ENCODE results near the gene RAB27B.

DNA sequence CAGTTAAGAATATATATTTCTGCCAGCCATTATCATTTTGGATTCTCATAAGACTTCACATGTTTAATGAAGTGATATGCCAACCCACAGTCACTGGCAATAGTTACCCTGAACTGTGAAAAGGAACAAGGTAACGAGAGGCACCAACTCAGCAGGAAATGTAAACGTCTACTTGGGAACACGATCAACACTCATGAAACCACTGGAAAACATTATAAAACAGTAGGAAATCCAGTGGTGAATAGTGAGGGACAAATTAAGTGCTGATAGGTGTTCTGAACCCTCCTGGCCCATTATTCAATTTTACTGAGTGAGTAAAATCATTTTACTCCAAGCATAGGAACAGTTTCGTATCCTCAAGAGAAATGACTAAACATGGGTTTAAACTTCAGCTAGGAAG is 113.9 kb downstream of the RAB27B start:
- TF ChIP-seq, protein P1, sequence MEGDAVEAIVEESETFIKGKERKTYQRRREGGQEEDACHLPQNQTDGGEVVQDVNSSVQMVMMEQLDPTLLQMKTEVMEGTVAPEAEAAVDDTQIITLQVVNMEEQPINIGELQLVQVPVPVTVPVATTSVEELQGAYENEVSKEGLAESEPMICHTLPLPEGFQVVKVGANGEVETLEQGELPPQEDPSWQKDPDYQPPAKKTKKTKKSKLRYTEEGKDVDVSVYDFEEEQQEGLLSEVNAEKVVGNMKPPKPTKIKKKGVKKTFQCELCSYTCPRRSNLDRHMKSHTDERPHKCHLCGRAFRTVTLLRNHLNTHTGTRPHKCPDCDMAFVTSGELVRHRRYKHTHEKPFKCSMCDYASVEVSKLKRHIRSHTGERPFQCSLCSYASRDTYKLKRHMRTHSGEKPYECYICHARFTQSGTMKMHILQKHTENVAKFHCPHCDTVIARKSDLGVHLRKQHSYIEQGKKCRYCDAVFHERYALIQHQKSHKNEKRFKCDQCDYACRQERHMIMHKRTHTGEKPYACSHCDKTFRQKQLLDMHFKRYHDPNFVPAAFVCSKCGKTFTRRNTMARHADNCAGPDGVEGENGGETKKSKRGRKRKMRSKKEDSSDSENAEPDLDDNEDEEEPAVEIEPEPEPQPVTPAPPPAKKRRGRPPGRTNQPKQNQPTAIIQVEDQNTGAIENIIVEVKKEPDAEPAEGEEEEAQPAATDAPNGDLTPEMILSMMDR (IDR thresholded peaks at IDR 0.05; ENCODE audit: low read length) = no peak
- TF ChIP-seq EZH2 (IDR thresholded peaks at IDR 0.05; ENCODE audit: borderline replicate concordance, low read length) = no peak
